ENCODE data around the gene IL20RB. TPM values are rescaled to one million over a fixed set of nuclear protein-coding genes. Genes with fewer than 3 reads are reported as not detected.
"Not testable (repeated sequence)": the region's sequence is repeated elsewhere in the genome, so short reads cannot be mapped to it uniquely, and the experiment has no call there.

The IL20RB gene
- total RNA-seq, 1 experiment from 2014 or later = 6.9 TPM

DNA sequence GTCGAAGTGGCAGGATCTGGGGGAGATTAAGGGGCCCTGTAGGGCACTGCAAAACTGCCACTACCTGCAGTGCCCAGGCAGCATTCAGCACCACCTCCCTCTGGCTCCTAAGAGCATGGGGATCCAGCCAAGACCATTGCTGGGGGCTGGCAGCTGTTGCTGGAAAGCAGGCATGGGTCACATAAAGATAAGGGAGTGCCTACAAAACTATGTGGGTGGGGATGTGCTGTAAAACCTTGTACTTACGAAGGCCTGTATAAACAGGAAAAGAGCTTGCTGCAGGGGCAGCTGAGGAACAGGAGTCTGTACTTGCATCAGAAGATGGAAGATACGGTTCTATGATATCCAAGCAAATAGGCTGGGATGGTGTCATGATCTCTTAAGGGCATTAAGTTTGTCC, 27.1 kb downstream of the IL20RB start:
- H3K9me3 ChIP-seq = no peaks in the 10 kb centered on the region
- Mint-ChIP-seq H3K27me3 (ENCODE audit: insufficient read depth, unreplicated experiment) (no peaks in the 10 kb centered on the region), H3K27ac (ENCODE audit: unreplicated experiment) (peak overlapping the region; percentile 14), H3K4me1 (ENCODE audit: low read depth, unreplicated experiment) (peaks cover 14% of the 10 kb centered on the region), H3K4me3 (ENCODE audit: unreplicated experiment) (no peak overlapping the region), H3K36me3 (ENCODE audit: insufficient read depth, unreplicated experiment) (peaks cover 44% of the 10 kb centered on the region), H3K9me3 (ENCODE audit: unreplicated experiment) (no peaks in the 10 kb centered on the region)
- TF ChIP-seq, protein P1, sequence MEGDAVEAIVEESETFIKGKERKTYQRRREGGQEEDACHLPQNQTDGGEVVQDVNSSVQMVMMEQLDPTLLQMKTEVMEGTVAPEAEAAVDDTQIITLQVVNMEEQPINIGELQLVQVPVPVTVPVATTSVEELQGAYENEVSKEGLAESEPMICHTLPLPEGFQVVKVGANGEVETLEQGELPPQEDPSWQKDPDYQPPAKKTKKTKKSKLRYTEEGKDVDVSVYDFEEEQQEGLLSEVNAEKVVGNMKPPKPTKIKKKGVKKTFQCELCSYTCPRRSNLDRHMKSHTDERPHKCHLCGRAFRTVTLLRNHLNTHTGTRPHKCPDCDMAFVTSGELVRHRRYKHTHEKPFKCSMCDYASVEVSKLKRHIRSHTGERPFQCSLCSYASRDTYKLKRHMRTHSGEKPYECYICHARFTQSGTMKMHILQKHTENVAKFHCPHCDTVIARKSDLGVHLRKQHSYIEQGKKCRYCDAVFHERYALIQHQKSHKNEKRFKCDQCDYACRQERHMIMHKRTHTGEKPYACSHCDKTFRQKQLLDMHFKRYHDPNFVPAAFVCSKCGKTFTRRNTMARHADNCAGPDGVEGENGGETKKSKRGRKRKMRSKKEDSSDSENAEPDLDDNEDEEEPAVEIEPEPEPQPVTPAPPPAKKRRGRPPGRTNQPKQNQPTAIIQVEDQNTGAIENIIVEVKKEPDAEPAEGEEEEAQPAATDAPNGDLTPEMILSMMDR (IDR thresholded peaks at IDR 0.05; ENCODE audit: insufficient read depth in 1 of 2, low read depth in 1 of 2, low read length in 1 of 2, severe bottlenecking in 1 of 2, unreplicated experiment in 1 of 2) = no peak
- POLR2A ChIA-PET = no interaction called here
- H3K4me3 ChIP-seq (ENCODE audit: low read depth, low read length) = no peak overlapping the region
- intact Hi-C loops (cut with micrococcal nuclease; ENCODE audit: unreplicated experiment) = no loop called here
- peaks cover 14% of the 10 kb centered on the region for H3K4me1 ChIP-seq
- BruUV-seq (replicated peaks) = no TSS peak
- DNase-seq = peak; percentile 44 to 60
- no peaks in the 10 kb centered on the region for H3K27me3 ChIP-seq (replicated peaks; ENCODE audit: control insufficient read depth, insufficient read depth, low read length)
- CTCF ChIA-PET = interaction anchor here (1.0 kb wide), 2 partner anchors 29 to 37 kb away, joined by 3 read pairs; no protein-coding TSS in a partner anchor
- H3K36me3 ChIP-seq (ENCODE audit: control insufficient read depth, insufficient read depth, low read length) = no peaks in the 10 kb centered on the region

DNA sequence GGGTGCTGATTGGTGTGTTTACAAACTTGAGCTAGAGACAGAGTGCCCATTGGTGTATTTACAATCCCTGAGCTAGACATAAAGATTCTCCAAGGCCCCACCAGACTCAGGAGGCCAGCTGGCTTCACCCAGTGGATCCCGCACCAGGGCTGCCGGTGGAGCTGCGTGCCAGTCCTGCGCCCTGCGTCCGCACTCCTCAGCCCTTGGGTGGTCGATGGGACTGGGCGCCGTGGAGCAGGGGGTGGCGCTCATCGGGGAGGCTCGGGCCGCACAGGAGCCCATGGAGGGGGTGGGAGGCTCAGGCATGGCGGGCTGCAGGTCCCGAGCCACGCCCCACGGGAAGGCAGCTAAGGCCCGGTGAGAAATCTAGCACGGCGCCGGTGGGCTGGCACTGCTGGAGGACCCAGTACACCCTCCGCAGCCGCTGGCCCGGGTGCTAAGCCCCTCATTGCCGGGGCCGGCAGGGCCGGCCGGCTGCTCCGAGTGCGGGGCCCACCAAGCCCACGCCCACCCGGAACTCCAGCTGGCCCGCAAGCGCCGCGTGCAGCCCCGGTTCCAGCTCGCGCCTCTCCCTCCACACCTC, 29.7 kb downstream of the IL20RB start:
- H3K9me3 ChIP-seq; H3K9me3 Mint-ChIP-seq (ENCODE audit: unreplicated experiment); H3K27ac Mint-ChIP-seq (ENCODE audit: unreplicated experiment); POLR2A ChIA-PET; intact Hi-C loops (cut with micrococcal nuclease; ENCODE audit: unreplicated experiment); CTCF ChIA-PET; H3K36me3 ChIP-seq (ENCODE audit: control insufficient read depth, insufficient read depth, low read length); H3K27me3 ChIP-seq (replicated peaks; ENCODE audit: control insufficient read depth, insufficient read depth, low read length); H3K4me3 Mint-ChIP-seq (ENCODE audit: unreplicated experiment); H3K27me3 Mint-ChIP-seq (ENCODE audit: insufficient read depth, unreplicated experiment); BruUV-seq (replicated peaks); DNase-seq; H3K4me3 ChIP-seq (ENCODE audit: low read depth, low read length): not testable (repeated sequence)
- Mint-ChIP-seq H3K36me3 (ENCODE audit: insufficient read depth, unreplicated experiment) (peaks cover 43% of the 10 kb centered on the region), H3K4me1 (ENCODE audit: low read depth, unreplicated experiment) (peaks cover 14% of the 10 kb centered on the region)
- H3K4me1 ChIP-seq = peaks cover 14% of the 10 kb centered on the region

DNA sequence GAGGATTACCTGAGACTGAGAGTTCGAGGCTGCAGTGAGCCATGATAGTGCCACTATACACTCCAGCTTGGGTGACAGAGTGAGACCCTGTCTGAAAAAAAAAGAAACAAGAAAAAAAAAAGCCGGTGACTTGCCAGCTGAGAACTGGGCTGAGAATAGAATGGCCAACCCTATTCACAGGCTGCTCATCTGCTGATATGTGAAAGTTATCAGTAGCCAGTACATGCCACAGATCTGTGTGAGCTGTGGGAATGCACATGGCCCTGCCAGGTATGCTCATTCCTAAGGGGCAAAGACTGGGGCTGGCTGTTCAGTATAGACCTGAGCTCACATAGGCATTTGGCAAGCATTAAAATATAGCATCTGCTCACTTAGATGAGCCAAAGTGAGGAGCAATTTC, 30.9 kb downstream of the IL20RB start:
- H3K4me1 Mint-ChIP-seq (ENCODE audit: low read depth, unreplicated experiment) = peaks cover 14% of the 10 kb centered on the region
- no peak overlapping the region for H3K27ac Mint-ChIP-seq (ENCODE audit: unreplicated experiment)
- BruUV-seq (replicated peaks) = no TSS peak

More for the DNA sequence above, 30.9 kb downstream of the IL20RB start:
- ChIA-PET POLR2A (no interaction called here), CTCF (interaction anchor here (1.4 kb wide), 1 partner anchor 25 kb away, joined by 3 read pairs; no protein-coding TSS in a partner anchor)
- Mint-ChIP-seq H3K27me3 (ENCODE audit: insufficient read depth, unreplicated experiment) (no peaks in the 10 kb centered on the region), H3K9me3 (ENCODE audit: unreplicated experiment) (no peaks in the 10 kb centered on the region), H3K4me3 (ENCODE audit: unreplicated experiment) (no peak overlapping the region), H3K36me3 (ENCODE audit: insufficient read depth, unreplicated experiment) (peaks cover 39% of the 10 kb centered on the region)
- TF ChIP-seq, protein P1 (IDR thresholded peaks at IDR 0.05; ENCODE audit: insufficient read depth in 1 of 2, low read depth in 1 of 2, low read length in 1 of 2, severe bottlenecking in 1 of 2, unreplicated experiment in 1 of 2) = no peak
- no peaks in the 10 kb centered on the region for H3K36me3 ChIP-seq (ENCODE audit: control insufficient read depth, insufficient read depth, low read length)
- no peaks in the 10 kb centered on the region for H3K27me3 ChIP-seq (replicated peaks; ENCODE audit: control insufficient read depth, insufficient read depth, low read length)
- intact Hi-C loops (cut with micrococcal nuclease; ENCODE audit: unreplicated experiment) = no loop called here
- DNase-seq = no peak
- peaks cover 14% of the 10 kb centered on the region for H3K4me1 ChIP-seq
- no peak overlapping the region for H3K4me3 ChIP-seq (ENCODE audit: low read depth, low read length)
- H3K9me3 ChIP-seq = no peaks in the 10 kb centered on the region
